ENCODE data around the gene GCK.

The GCK gene

GRCh38 chr7:44098092-44099068 is 90.9 kb downstream of the GCK start:
- H3K9me3 ChIP-seq, result no peaks in the 10 kb centered on the region
- no peak overlapping the region for H3K4me3 ChIP-seq (ENCODE audit: low read depth, low read length)
- DNase-seq, result no peak
- no peaks in the 10 kb centered on the region; the same call in 1 of the 2 replicates for H3K27me3 ChIP-seq
- H3K4me1 ChIP-seq, result peaks cover 6% of the 10 kb centered on the region
- no peaks in the 10 kb centered on the region for H3K36me3 ChIP-seq
- no peak for TF ChIP-seq CTCF (IDR thresholded peaks at IDR 0.05; ENCODE audit: low read depth, low read length)

- Histone ChIP-seq H3K9me3 (no peaks in the 10 kb centered on the region), H3K4me3 (ENCODE audit: low read depth, low read length) (no peak overlapping the region), H3K36me3 (no peaks in the 10 kb centered on the region), H3K27me3 (no peaks in the 10 kb centered on the region), H3K4me1 (peaks cover 6% of the 10 kb centered on the region)
- DNase-seq, result no peak
- TF ChIP-seq CTCF (IDR thresholded peaks at IDR 0.05; ENCODE audit: low read depth, low read length), result no peak
These were observed 91.9 kb downstream of the GCK start for GRCh38 chr7:44097064-44097932.

GRCh38 chr7:44096326-44096881 is 92.8 kb downstream of the GCK start:
- Histone ChIP-seq H3K27me3 (no peaks in the 10 kb centered on the region), H3K4me3 (ENCODE audit: low read depth, low read length) (no peak overlapping the region), H3K4me1 (peaks cover 6% of the 10 kb centered on the region), H3K36me3 (no peaks in the 10 kb centered on the region), H3K9me3 (no peaks in the 10 kb centered on the region)
- TF ChIP-seq CTCF (IDR thresholded peaks at IDR 0.05; ENCODE audit: low read depth, low read length), result no peak
- no peak for DNase-seq

GRCh38 chr7:44095781-44096180 is 93.5 kb downstream of the GCK start:
- TF ChIP-seq CTCF (IDR thresholded peaks at IDR 0.05; ENCODE audit: low read depth, low read length), result no peak
- no peak for DNase-seq
- H3K9me3 ChIP-seq, result no peaks in the 10 kb centered on the region
- no peaks in the 10 kb centered on the region for H3K36me3 ChIP-seq
- no peak overlapping the region for H3K4me3 ChIP-seq (ENCODE audit: low read depth, low read length)
- no peaks in the 10 kb centered on the region for H3K27me3 ChIP-seq
- peaks cover 2% of the 10 kb centered on the region for H3K4me1 ChIP-seq

GRCh38 chr7:44094883-44095592 is 94.2 kb downstream of the GCK start:
- H3K4me1 ChIP-seq, result no peaks in the 10 kb centered on the region
- H3K36me3 ChIP-seq, result no peaks in the 10 kb centered on the region
- no peak overlapping the region for H3K4me3 ChIP-seq (ENCODE audit: low read depth, low read length)
- H3K27me3 ChIP-seq, result no peaks in the 10 kb centered on the region
- TF ChIP-seq CTCF (IDR thresholded peaks at IDR 0.05; ENCODE audit: low read depth, low read length), result no peak
- H3K9me3 ChIP-seq, result no peaks in the 10 kb centered on the region
- no peak for DNase-seq

Measured in BE2C (cell line).